Activated CD4-positive, alpha-beta T cell treated with anti-CD3 and anti-CD28 coated beads, Interleukin-2, Interleukin-6, amounts not matched to agents 100 ng/mL and 50 ng/mL, durations not matched to agents 16 hours and 8 hours (primary cell): ENCODE measurements around the gene NUTM2B.
"Not testable (repeated sequence)": the region's sequence is repeated elsewhere in the genome, so short reads cannot be mapped to it uniquely, and the experiment has no call there.

Experiments used
- DNase-seq: peaks from one replicate; pipeline ENCODE4 v3.0.0-alpha.2; 2020

NUTM2B gene

DNA sequence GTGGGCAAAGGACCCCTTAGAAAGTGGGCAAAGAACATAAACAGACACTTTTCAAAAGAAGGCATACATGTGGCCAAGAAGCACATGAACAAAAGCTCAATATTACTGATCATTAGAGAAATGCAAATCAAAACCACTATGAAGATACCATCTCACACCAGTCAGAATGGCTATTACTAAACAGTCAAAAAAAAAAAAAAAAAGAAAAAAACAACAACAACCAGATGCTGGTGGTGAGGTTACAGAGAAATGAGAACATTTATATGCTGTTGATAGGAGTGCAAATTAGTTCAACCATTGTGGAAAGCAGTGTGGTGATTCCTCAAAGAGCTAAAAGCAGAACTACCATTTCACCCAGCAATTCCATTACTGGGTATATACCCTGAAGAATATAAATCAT lies 50.6 kb downstream of the NUTM2B start:
- not testable (repeated sequence) for DNase-seq

DNA sequence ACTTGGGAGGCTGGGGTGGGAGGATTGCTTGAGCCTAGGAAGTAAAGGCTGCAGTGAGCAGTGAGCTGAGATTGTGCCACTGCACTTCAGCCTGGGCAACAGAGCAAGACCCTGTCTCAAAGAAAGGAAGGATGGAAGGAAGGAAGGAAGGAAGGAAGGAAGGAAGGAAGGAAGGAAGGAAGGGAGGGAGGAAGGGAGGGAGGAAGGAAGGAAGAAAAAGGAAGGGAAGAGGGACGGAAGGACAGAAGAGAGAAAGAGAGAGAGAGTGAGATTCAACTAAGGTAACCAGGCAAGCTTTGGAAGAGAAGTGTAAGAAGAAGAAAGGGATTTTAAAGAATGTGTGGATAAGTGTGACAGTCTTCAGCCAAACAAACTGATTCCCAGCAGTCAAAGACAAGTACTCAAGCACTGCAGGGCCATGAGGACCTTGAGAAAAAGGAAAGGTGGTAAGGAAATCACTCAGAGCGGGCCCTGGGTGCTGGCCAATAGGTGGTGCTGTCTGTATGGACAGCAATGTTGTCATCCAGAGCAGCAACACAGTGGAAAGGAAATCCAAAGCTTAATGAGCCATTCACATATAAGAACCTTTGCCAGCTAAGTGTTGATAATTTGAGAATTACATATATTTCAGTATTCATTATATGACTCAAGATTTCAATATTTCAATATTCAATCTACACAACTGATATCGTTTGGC lies 55.4 kb downstream of the NUTM2B start:
- DNase-seq: peak; percentile 13
